Stimulated activated CD8-positive, alpha-beta memory T cell treated with anti-CD3 and anti-CD28 coated beads, Interleukin-15, amount 100 ng/mL, for 48 hours (primary cell): ENCODE measurements around the gene FCRL6.

Experiments used
- DNase-seq, 2 donors: peaks; one replicate each; pipeline ENCODE4 v3.0.0-alpha.2; 2020; ENCODE audit warnings: low read depth in 2 of 2

FCRL6 gene

GRCh38 chr1:159799446-159799985 is 2.6 kb upstream of the FCRL6 start:
- DNase-seq: no peak

GRCh38 chr1:159800177-159800930 is 1.8 kb upstream of the FCRL6 start:
- peak in 1 of 2 donors; percentile 19 for DNase-seq

- no peak for DNase-seq
Observed at GRCh38 chr1:159803956-159804689, 2.0 kb downstream of the FCRL6 start.

DNA sequence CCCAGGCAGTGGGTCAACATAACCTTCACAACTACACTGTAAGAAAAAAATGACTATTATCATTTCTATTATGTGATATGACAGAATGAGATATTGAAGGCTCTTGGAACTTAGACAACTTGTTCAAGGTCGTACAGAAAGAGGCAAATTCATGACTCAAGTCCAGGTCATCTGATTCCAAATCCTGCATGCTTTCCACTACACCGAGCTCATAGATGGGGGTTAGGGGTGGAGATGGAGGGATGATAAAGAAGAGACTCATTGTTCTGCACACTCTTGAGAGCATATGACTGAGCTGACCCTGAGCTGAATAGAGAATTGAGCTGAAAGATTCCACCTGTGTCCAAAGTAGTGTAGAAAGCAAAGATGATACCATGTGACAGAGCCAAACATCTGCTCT is 2.8 kb downstream of the FCRL6 start:
- DNase-seq: no peak

DNA sequence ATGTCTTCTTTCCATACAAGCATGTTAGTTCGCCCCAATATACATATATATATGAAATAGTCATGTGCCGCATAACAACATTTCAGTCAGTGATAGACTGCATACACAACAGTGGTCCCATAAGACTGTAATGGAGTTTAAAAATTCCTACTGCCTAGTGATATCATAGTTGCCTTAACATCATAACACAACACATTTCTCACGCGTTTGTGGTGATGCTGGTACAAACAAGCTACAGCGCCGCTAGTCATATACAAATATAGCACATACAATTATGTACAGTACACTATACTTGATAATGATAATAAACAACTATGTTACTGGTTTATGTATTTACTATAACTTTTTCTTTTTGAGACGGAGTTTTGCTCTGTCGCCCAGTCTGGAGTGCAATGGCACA is 13.8 kb downstream of the FCRL6 start:
- DNase-seq: no peak

GRCh38 chr1:159817276-159818041 is 15.3 kb downstream of the FCRL6 start:
- DNase-seq: no peak

DNA sequence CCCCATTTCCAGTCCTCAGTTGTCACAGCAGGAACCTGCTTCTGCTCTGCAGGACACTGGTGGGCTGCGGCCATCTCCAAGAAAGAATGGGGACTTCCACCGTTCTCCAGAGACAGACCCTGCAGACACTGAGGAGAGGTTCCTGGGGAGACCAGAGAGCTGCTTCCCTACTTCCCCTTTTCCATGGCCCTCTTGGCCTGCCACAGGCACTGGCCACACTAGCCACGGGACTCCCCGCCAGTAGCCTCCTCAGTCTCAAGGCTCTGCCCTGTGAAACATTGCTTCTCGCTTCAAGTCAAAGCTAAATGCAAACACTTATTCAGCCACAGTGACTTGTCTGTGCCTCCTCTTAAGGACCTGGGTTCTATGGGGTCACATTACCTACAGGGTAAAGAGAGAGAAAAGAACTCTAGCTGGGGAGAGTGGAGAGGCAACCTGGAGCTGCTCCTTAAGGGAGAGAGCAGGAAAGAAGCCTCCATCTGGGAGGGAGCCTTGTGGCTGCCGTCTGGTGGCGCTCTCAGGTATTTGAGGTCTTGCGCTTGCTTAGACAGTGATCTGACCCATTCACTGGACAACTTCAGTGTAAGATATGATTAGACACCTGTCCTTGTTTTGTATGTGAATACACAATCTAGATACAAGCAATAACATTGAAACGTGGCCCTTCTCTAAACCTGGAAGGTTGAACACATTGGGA is 19.2 kb downstream of the FCRL6 start:
- no peak for DNase-seq

GRCh38 chr1:159823406-159823805 is 21.2 kb downstream of the FCRL6 start:
- DNase-seq: no peak

DNA sequence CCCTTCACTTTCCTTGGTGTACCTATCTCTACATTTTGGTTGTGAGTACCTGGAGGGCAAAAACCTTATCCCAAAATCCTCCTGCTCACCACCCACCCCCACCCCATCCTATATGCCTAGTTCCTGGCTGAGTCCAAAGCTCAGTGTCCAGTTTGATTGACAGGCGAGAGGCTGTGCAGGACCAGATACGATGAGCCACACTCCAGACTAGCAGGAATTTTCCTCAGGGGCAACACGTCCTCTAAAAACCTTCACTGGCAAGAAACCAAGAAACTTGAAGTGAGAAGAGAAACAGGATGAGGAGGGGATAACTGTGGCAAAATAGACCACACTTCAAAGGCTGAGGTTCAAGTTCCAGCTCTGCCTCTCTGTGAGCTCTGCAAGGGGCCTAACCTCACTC is 23.4 kb downstream of the FCRL6 start:
- no peak for DNase-seq

DNA sequence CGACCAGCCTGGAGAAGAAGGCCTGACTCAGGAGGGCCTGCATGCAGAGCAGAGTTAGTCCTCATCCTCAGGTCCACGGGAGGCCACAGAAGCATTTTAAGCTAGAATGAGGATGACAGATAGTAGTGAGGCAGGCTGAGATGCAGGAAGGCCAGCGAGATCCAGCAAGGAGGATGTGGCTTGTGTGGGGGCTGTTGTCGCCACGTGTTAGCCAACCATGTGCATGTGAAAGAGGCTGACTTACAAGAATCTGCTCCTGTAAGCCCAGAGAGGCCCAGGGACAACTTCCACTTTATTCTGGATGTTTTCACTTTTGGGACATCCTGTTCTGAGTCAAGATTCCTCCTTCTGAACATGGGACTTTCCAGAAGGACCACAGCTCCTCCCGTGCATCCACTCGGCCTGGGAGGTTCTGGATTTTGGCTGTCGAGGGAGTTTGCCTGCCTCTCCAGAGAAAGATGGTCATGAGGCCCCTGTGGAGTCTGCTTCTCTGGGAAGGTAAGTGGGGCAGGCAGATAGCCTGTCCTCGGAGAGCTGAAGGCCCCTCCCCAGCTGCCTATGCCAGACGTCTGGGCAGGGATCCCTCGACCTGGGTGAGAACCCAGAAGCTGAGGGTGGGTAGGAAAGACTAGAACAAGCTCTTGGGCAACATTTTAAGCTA is 24.4 kb downstream of the FCRL6 start, which contains the start of gene SLAMF8:
Gene SLAMF8 (plus strand): TSS at position 433 of the 661 bp plus-strand sequence. CDS start 26 bp downstream, at position 459.
- DNase-seq: peak; percentile 54 to 58

DNA sequence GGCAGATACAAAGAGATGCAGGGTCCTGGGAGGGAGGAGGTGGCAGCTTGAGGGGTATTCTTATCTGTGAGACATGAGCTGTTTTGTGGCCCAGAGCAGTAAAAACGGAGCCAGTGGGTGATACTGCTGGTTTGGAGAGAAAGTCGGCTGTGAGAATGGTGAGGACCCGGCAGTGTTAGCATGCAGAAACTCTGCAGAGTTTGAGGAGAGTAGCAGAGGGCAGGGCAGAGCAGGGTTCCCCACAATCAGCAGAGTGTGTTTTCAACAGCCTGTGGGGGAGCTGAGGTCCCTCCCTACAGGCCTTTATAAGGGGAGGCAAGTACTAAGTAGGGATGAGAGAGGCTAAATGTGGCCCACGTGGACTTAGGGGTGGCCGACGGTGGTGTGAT is 24.9 kb downstream of the FCRL6 start:
- DNase-seq: no peak

GRCh38 chr1:159827549-159827948 is 25.4 kb downstream of the FCRL6 start:
- DNase-seq: no peak

DNA sequence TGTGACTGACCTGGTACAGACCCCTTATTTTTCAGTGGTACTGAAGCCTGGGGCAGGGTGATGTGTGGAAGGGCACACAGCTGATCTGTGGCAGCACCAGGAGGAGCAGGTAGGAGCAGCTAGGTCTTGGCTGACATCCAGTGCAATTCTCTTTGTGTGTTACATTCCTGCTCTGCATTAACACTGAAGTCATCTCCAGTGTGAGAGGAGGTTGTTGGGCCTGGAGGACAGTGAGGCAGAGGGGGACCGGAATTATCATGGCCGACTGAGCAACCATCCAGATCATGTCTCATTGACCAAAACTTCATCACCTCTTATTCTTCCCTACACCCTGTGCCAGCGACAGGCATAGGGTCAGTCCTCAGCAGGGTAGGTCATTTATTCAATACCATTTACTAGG is 26.0 kb downstream of the FCRL6 start:
- no peak for DNase-seq

- DNase-seq: no peak
Observed at GRCh38 chr1:159828581-159829272, 26.6 kb downstream of the FCRL6 start.

DNA sequence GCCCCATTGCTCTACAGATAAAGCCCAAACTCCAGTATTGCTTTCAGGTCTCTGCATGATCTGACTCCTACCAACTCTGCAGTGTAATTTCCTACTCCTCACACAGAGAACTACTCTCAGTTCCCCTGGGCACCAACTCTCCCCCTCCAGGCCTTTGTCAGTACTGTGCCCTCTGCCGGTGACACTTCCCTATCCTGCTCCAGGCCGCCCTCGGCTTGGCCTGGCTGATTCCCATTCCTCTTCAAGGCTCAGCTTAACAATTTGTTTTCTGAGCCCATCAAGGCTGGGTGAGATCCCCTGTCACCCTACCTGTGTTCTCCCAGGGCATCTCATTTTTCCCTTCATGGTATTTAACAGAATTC is 27.1 kb downstream of the FCRL6 start:
- no peak for DNase-seq

DNA sequence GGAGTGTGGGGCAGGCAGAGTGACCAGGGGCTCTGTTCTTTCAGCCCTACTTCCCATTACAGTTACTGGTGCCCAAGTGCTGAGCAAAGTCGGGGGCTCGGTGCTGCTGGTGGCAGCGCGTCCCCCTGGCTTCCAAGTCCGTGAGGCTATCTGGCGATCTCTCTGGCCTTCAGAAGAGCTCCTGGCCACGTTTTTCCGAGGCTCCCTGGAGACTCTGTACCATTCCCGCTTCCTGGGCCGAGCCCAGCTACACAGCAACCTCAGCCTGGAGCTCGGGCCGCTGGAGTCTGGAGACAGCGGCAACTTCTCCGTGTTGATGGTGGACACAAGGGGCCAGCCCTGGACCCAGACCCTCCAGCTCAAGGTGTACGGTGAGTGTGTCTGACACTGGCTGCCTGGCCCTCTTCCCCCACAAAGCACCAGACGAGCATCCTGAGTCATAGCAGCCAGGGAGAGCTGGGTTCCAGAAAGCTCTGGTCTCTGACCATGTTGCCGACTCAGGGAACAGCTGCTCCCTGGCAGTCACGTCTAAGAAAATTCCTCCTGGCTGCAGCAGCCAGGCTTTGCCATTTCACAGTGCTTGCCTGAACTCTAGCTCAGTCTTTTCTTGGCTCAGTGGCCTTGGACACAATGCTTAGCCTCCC is 27.8 kb downstream of the FCRL6 start:
- no peak for DNase-seq

- DNase-seq: no peak
Observed at GRCh38 chr1:159830722-159831121, 28.6 kb downstream of the FCRL6 start.

GRCh38 chr1:159831412-159832141 is 29.4 kb downstream of the FCRL6 start:
- no peak for DNase-seq

DNA sequence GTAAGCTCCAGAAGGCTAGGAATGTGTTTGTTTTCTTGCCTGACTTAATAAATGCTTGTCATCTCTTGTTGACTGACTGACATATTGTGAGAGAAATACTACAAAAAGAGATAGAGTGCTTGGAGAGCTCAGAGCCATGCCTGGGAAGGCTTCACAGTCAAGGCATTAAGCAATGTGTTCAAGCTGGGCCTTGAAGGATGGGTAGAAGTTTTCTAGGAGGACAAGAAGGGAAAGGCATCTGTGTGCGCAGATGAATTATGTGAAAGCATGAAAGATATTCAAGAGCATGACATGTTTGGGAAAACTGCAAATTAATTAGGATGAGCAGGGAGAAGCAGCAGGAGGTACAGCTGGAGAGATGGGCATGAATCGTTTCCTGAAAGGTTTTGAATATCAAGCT is 30.1 kb downstream of the FCRL6 start:
- DNase-seq: no peak
